Neural cell (in vitro differentiated cells): ENCODE results near the gene CHPF2. TPM values are rescaled to one million over a fixed set of nuclear protein-coding genes. Genes with fewer than 3 reads are reported as not detected.

ENCODE experiments used
- H2AFZ ChIP-seq: fragments of 200-600, 300-800 bp; sonication (generic), shearing (Covaris generic); 2 replicates; pipeline ENCODE4 v1.6.0; 2014; ENCODE audit warnings: low read depth, mild to moderate bottlenecking, antibody characterized with exemption, low read length, moderate library complexity
- H3F3A ChIP-seq: fragments of 200-600 bp; shearing (Covaris generic); 2 replicates; pipeline ENCODE4 v1.6.1; 2016; ENCODE audit warnings: mild to moderate bottlenecking, moderate library complexity, mixed read lengths, antibody characterized with exemption, low read length; ENCODE audit not compliant: insufficient read depth, poor library complexity, severe bottlenecking
- H3K27ac ChIP-seq: fragments of 200-600, 300-800 bp; sonication (generic), shearing (Covaris generic); 2 replicates; pipeline ENCODE4 v1.5.1; 2014; ENCODE audit warnings: mild to moderate bottlenecking, low read length, moderate library complexity
- H3K27me3 ChIP-seq: fragments of 300-800, 200-600 bp; sonication (generic), shearing (Covaris generic); 2 replicates; pipeline ENCODE4 v1.6.0; 2014; ENCODE audit warnings: mild to moderate bottlenecking, low read depth, low read length, moderate library complexity; ENCODE audit not compliant: insufficient read depth
- H3K36me3 ChIP-seq: fragments of 300-800, 200-600 bp; sonication (generic), shearing (Covaris generic); 2 replicates; pipeline ENCODE4 v1.5.1; 2014; ENCODE audit warnings: mild to moderate bottlenecking, antibody characterized with exemption, low read length, moderate library complexity; ENCODE audit not compliant: insufficient read depth
- H3K4me2 ChIP-seq: fragments of 300-800, 200-600 bp; sonication (generic), shearing (Covaris generic); 2 replicates; pipeline ENCODE4 v1.6.0; 2014; ENCODE audit warnings: mild to moderate bottlenecking, low read length
- H3K4me3 ChIP-seq: fragments of 300-800, 200-600 bp; sonication (generic), shearing (Covaris generic); 2 replicates; pipeline ENCODE4 v1.5.1; 2014; ENCODE audit warnings: mild to moderate bottlenecking, low read length, moderate library complexity
- H3K79me2 ChIP-seq: fragments of 200-600 bp; shearing (Covaris generic); replicated peaks from 2 replicates; pipeline ENCODE4 v1.6.0; 2014; ENCODE audit warnings: mild to moderate bottlenecking, low read length, moderate library complexity; ENCODE audit not compliant: insufficient read depth
- H3K9ac ChIP-seq: fragments of 300-800, 200-600 bp; sonication (generic), shearing (Covaris generic); 2 replicates; pipeline ENCODE4 v1.6.1; 2016; ENCODE audit warnings: mild to moderate bottlenecking, low read length, mixed read lengths
- H3K9me2 ChIP-seq: fragments of 200-600 bp; shearing (Covaris generic); 2 replicates; pipeline ENCODE4 v1.6.1; 2016; ENCODE audit warnings: mild to moderate bottlenecking, low read length, mixed read lengths; ENCODE audit not compliant: insufficient read depth
- H3K9me3 ChIP-seq: fragments of 200-600, 300-800 bp; sonication (generic), shearing (Covaris generic); 2 replicates; pipeline ENCODE4 v1.6.1; 2016; ENCODE audit warnings: mild to moderate bottlenecking, mixed run types, low read length, moderate library complexity, mixed read lengths
- H4K20me1 ChIP-seq: fragments of 200-600 bp; shearing (Covaris generic); 2 replicates; pipeline ENCODE4 v1.6.1; 2016; ENCODE audit warnings: mild to moderate bottlenecking, mixed run types; ENCODE audit not compliant: insufficient read depth
- CTCF ChIP-seq: fragments of 450-650 bp; IDR thresholded peaks from 2 replicates; pipeline ENCODE4 v1.5.1; 2014; ENCODE audit warnings: antibody characterized with exemption, mild to moderate bottlenecking, moderate library complexity; ENCODE audit not compliant: poor library complexity, severe bottlenecking
- EP300 ChIP-seq: fragments of 450-650 bp; conservative IDR thresholded peaks from 2 replicates; pipeline ENCODE4 v1.6.1; 2014; ENCODE audit warnings: antibody characterized with exemption, mild to moderate bottlenecking, moderate library complexity; ENCODE audit not compliant: poor library complexity, severe bottlenecking
- EZH2 ChIP-seq: fragments of 200-600, 300-800 bp; shearing (Covaris generic), sonication (generic); IDR thresholded peaks from 2 replicates; pipeline ENCODE4 v1.6.1; 2014; ENCODE audit warnings: antibody characterized with exemption, low read length, borderline replicate concordance, mild to moderate bottlenecking; ENCODE audit not compliant: insufficient read depth, poor library complexity, severe bottlenecking
- MXI1 ChIP-seq: fragments of 450-650 bp; conservative IDR thresholded peaks from 2 replicates; pipeline ENCODE4 v1.6.1; 2014; ENCODE audit warnings: antibody characterized with exemption, mild to moderate bottlenecking; ENCODE audit not compliant: poor library complexity, severe bottlenecking
- POLR2AphosphoS5 ChIP-seq: IDR thresholded peaks from 2 replicates; pipeline ENCODE4 v1.6.1; 2012
- RAD21 ChIP-seq: fragments of 450-650 bp; conservative IDR thresholded peaks from 2 replicates; pipeline ENCODE4 v1.6.1; 2014; ENCODE audit warnings: antibody characterized with exemption, mild to moderate bottlenecking, moderate library complexity
- SMC3 ChIP-seq: fragments of 450-650 bp; conservative IDR thresholded peaks from 2 replicates; pipeline ENCODE4 v1.6.1; 2014; ENCODE audit warnings: antibody characterized with exemption, mild to moderate bottlenecking, moderate library complexity; ENCODE audit not compliant: poor library complexity
- TAF1 ChIP-seq: IDR thresholded peaks from 2 replicates; pipeline ENCODE4 v1.6.1; 2012; ENCODE audit warnings: low read depth
- polyA plus RNA-seq: library from polyadenylated mRNA; depleted of rRNA; stranded (reverse); fragments of >200 nt; gene quantifications from 2 replicates; pipeline ENCODE4 v1.2.3, GENCODE V29; 2014
- TF ChIP-seq, protein P1 (sequence below): IDR thresholded peaks from 2 replicates; pipeline ENCODE4 v1.6.1; 2012; ENCODE audit warnings: borderline replicate concordance

Gene CHPF2
- polyA plus RNA-seq, 1 donor from 2014 or later: 22.5 TPM

DNA sequence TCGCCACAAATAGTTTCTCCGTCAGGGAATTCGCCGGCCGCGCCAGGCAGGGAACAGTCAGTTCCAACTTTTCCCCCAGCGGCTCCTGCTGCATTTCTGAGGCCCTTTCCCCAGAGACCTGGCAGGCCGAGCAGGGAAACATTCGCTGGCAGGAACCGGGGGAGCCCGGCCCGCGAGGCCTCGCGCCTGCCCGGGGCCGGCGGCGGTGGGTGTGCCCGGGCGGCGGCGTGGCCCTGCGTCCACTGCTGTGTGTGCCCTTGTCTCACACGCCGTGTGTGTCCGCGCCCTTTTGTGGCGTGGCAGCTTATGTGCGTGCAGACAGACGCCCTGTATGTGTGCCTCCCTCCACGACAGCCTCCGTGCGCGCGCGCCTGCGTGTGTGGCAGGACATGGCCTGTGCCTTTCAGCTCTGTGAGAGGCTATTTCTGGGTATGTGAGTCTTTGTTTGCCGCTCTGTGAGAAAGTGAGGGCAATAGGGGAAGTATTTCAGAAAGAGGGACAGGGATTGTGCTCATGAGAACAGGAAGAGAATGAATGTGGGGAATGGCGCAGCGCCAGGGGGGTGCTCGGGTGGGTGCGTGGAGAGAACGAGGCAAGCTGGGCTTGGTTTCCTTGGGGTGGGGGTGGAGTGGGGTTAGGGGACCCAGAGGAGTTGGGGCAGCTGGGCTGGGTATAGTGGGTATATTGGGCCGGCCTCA lies 16.9 kb downstream of the CHPF2 start:
- Histone ChIP-seq H3K27me3 (no peaks in the 10 kb centered on the region), H3K79me2 (peaks cover 3% of the 10 kb centered on the region), H3K27ac (peak overlapping the region; percentile 32), H3K4me2 (no peak overlapping the region), H4K20me1 (no peaks in the 10 kb centered on the region), H3K9ac (peak overlapping the region; percentile 60), H2AFZ (no peak overlapping the region), H3K9me3 (no peaks in the 10 kb centered on the region), H3K9me2 (no peaks in the 10 kb centered on the region), H3F3A (peaks cover 4% of the 10 kb centered on the region), H3K36me3 (no peaks in the 10 kb centered on the region), H3K4me3 (peak overlapping the region; percentile 78)
- no peak for TF ChIP-seq CTCF
- no peak for TF ChIP-seq SMC3
- TF ChIP-seq EZH2: no peak
- peak; percentile 50 for TF ChIP-seq POLR2AphosphoS5

- Histone ChIP-seq H3F3A (peaks cover 4% of the 10 kb centered on the region), H3K4me3 (peak overlapping the region; percentile 78), H3K4me2 (no peak overlapping the region), H3K9me2 (no peaks in the 10 kb centered on the region), H2AFZ (no peak overlapping the region), H4K20me1 (no peaks in the 10 kb centered on the region), H3K9me3 (no peaks in the 10 kb centered on the region), H3K79me2 (peaks cover 3% of the 10 kb centered on the region), H3K9ac (peak overlapping the region; percentile 60), H3K27ac (peak overlapping the region; percentile 32), H3K27me3 (no peaks in the 10 kb centered on the region), H3K36me3 (no peaks in the 10 kb centered on the region)
- TF ChIP-seq, protein P1, sequence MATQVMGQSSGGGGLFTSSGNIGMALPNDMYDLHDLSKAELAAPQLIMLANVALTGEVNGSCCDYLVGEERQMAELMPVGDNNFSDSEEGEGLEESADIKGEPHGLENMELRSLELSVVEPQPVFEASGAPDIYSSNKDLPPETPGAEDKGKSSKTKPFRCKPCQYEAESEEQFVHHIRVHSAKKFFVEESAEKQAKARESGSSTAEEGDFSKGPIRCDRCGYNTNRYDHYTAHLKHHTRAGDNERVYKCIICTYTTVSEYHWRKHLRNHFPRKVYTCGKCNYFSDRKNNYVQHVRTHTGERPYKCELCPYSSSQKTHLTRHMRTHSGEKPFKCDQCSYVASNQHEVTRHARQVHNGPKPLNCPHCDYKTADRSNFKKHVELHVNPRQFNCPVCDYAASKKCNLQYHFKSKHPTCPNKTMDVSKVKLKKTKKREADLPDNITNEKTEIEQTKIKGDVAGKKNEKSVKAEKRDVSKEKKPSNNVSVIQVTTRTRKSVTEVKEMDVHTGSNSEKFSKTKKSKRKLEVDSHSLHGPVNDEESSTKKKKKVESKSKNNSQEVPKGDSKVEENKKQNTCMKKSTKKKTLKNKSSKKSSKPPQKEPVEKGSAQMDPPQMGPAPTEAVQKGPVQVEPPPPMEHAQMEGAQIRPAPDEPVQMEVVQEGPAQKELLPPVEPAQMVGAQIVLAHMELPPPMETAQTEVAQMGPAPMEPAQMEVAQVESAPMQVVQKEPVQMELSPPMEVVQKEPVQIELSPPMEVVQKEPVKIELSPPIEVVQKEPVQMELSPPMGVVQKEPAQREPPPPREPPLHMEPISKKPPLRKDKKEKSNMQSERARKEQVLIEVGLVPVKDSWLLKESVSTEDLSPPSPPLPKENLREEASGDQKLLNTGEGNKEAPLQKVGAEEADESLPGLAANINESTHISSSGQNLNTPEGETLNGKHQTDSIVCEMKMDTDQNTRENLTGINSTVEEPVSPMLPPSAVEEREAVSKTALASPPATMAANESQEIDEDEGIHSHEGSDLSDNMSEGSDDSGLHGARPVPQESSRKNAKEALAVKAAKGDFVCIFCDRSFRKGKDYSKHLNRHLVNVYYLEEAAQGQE: no peak
- no peak for TF ChIP-seq RAD21
- no peak for TF ChIP-seq POLR2AphosphoS5
- TF ChIP-seq MXI1: no peak
- no peak for TF ChIP-seq TAF1
- TF ChIP-seq EP300: no peak
- TF ChIP-seq CTCF: no peak
- TF ChIP-seq EZH2: no peak
- TF ChIP-seq SMC3: no peak
Observed at GRCh38 chr7:151249732-151250072, 17.4 kb downstream of the CHPF2 start.
